LNCaP clone FGC (cell line): ENCODE measurements around the gene SLC9A6.

Experiments used
- DNase-seq: peaks from one replicate; pipeline ENCODE4 v3.0.0-alpha.2; 2011; ENCODE audit warnings: low read depth
- H3K4me3 ChIP-seq: 2 replicates; pipeline ENCODE4 v1.5.1; 2011; ENCODE audit warnings: mild to moderate bottlenecking, low read depth, low read length, control low read depth
- CTCF ChIP-seq: IDR thresholded peaks from 2 replicates; pipeline ENCODE4 v1.5.1; 2012; ENCODE audit warnings: mild to moderate bottlenecking; ENCODE audit not compliant: control insufficient read depth, insufficient read depth; ENCODE audit errors: extremely low read depth

SLC9A6 gene

GRCh38 chrX:136057567-136057966 is 72.3 kb downstream of the SLC9A6 start:
- TF ChIP-seq CTCF, result no peak
- peak; percentile 32 for DNase-seq
- no peak overlapping the region for H3K4me3 ChIP-seq

GRCh38 chrX:136059350-136059749 is 74.1 kb downstream of the SLC9A6 start:
- H3K4me3 ChIP-seq, result no peak overlapping the region
- no peak for DNase-seq
- no peak for TF ChIP-seq CTCF

- H3K4me3 ChIP-seq, result no peak overlapping the region
- DNase-seq, result no peak
- TF ChIP-seq CTCF, result no peak
Measured at GRCh38 chrX:136061286-136061685, 76.1 kb downstream of the SLC9A6 start.

- H3K4me3 ChIP-seq, result no peak overlapping the region
- no peak for TF ChIP-seq CTCF
- DNase-seq, result no peak
Measured at GRCh38 chrX:136061696-136062095, 76.5 kb downstream of the SLC9A6 start.

GRCh38 chrX:136063340-136064079 is 78.3 kb downstream of the SLC9A6 start:
- DNase-seq, result no peak
- no peak overlapping the region for H3K4me3 ChIP-seq
- TF ChIP-seq CTCF, result no peak

GRCh38 chrX:136064661-136065043 is 79.4 kb downstream of the SLC9A6 start:
- no peak for DNase-seq
- TF ChIP-seq CTCF, result no peak
- H3K4me3 ChIP-seq, result no peak overlapping the region
